ENCODE results near the gene MACROD2. TPM values are rescaled to one million over a fixed set of nuclear protein-coding genes. Genes with fewer than 3 reads are reported as not detected.

The MACROD2 gene
- total and polyA plus RNA-seq, 11 donors, result 0.54 to 5.4 (median 2.4) TPM

- 88 to 95% (median 91%) methylated on average over 2 of the region's 2 CpGs for WGBS, 4 donors
- H3K4me3 ChIP-seq, result no peak overlapping the region
- intact Hi-C loops (cut with DNase I), result no loop called here
Observed at GRCh38 chr20:14782731-14783130, 787.4 kb downstream of the MACROD2 start.

GRCh38 chr20:14783766-14784165 lies 788.5 kb downstream of the MACROD2 start:
- Histone ChIP-seq H3K4me1 (no peaks in the 10 kb centered on the region), H3K27me3 (no peaks in the 10 kb centered on the region), H3K9me3 (peaks cover 0 to 4% (median 0%) of the 10 kb centered on the region in 12 donors), H3K4me3 (no peak overlapping the region), H3K27ac (no peak overlapping the region), H3K36me3 (no peaks in the 10 kb centered on the region)
- 85 to 97% (median 95%) methylated on average over 2 of the region's 2 CpGs for WGBS, 4 donors
- no peak for DNase-seq
- no peak for TF ChIP-seq CTCF (IDR thresholded peaks at IDR 0.05)
- no peak for ATAC-seq
- intact Hi-C loops (cut with DNase I), result no loop called here

More at GRCh38 chr20:14782731-14783130, 787.4 kb downstream of the MACROD2 start:
- no peak for TF ChIP-seq POLR2A (IDR thresholded peaks at IDR 0.05)
- no peak for TF ChIP-seq CTCF (IDR thresholded peaks at IDR 0.05)
- no peak for ATAC-seq
- H3K27ac ChIP-seq, result no peak overlapping the region
- no peaks in the 10 kb centered on the region for H3K27me3 ChIP-seq
- no peaks in the 10 kb centered on the region for H3K4me1 ChIP-seq
- no peaks in the 10 kb centered on the region for H3K36me3 ChIP-seq
- H3K9me3 ChIP-seq, result no peaks in the 10 kb centered on the region
- DNase-seq, result no peak

- H3K4me3 ChIP-seq, result no peak overlapping the region
- 77 to 87% (median 83%) methylated on average over 3 of the region's 3 CpGs for WGBS, 4 donors
- ATAC-seq (no peak), DNase-seq (no peak)
- intact Hi-C loops (cut with DNase I), result no loop called here
- no peak overlapping the region for H3K27ac ChIP-seq
- H3K9me3 ChIP-seq, result peaks cover 0 to 4% (median 0%) of the 10 kb centered on the region in 12 donors
- no peaks in the 10 kb centered on the region for H3K27me3 ChIP-seq
- H3K36me3 ChIP-seq, result no peaks in the 10 kb centered on the region
- no peaks in the 10 kb centered on the region for H3K4me1 ChIP-seq
- TF ChIP-seq POLR2A (IDR thresholded peaks at IDR 0.05) (no peak), CTCF (IDR thresholded peaks at IDR 0.05) (no peak)
Observed at GRCh38 chr20:14785065-14785743, 789.9 kb downstream of the MACROD2 start.

GRCh38 chr20:14790190-14790589 lies 794.9 kb downstream of the MACROD2 start:
- Histone ChIP-seq H3K9me3 (peaks cover 0 to 4% (median 0%) of the 10 kb centered on the region in 12 donors), H3K27me3 (no peaks in the 10 kb centered on the region), H3K27ac (no peak overlapping the region), H3K36me3 (no peaks in the 10 kb centered on the region), H3K4me1 (no peaks in the 10 kb centered on the region), H3K4me3 (no peak overlapping the region)
- intact Hi-C loops (cut with DNase I), result no loop called here
- no peak for ATAC-seq
- DNase-seq, result no peak
- TF ChIP-seq POLR2A (IDR thresholded peaks at IDR 0.05) (no peak), CTCF (IDR thresholded peaks at IDR 0.05) (no peak)
- 86 to 92% (median 88%) methylated on average over 2 of the region's 2 CpGs for WGBS, 4 donors
